NB4 (cell line): ENCODE data around the gene MBOAT1.

ENCODE experiments used
- CTCF ChIP-seq: IDR thresholded peaks from one replicate; pipeline ENCODE4 v1.5.1; 2012; ENCODE audit warnings: low read depth, low read length
- MAX ChIP-seq: IDR thresholded peaks from 2 replicates; pipeline ENCODE4 v1.6.1; 2011; ENCODE audit warnings: low read depth, low read length
- MYC ChIP-seq: IDR thresholded peaks from 2 replicates; pipeline ENCODE4 v1.6.1; 2011; ENCODE audit warnings: low read depth, low read length
- POLR2A ChIP-seq: IDR thresholded peaks from 2 replicates; pipeline ENCODE4 v1.6.1; 2011; ENCODE audit warnings: mild to moderate bottlenecking; ENCODE audit not compliant: insufficient read length; ENCODE audit errors: extremely low read depth

DNA sequence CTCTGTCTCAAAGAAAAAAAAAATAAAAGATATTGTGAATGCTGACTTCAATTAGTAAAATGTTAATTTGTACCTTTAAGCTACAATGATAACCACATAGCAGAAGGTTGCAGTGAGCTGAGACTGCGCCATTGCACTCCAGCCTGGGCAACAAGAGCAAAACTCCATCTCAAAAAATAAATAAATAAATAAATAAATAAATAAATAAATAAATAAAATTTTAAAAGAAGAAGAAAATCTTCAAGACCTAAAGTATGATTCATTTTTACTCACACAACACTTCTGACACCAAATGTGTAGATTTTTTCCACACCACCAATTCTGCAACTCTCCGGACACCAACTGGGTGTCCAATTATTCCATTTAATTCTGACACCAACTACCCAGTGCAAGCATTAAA, 28.8 kb upstream of the MBOAT1 start:
- TF ChIP-seq CTCF, result no peak
- no peak for TF ChIP-seq POLR2A
- TF ChIP-seq MYC, result no peak
- no peak for TF ChIP-seq MAX
